Spleen (tissue), 11 donors: Measurements from ENCODE around the gene C1QL3. TPM values are rescaled to one million over a fixed set of nuclear protein-coding genes. Genes with fewer than 3 reads are reported as not detected.

Source experiments
- DNase-seq: peaks from one replicate; pipeline ENCODE4 v3.0.0-alpha.2; 2020
- H3K27ac ChIP-seq, 8 donors: fragments of 200-600 bp; sonication (generic) in 7 of 8; 1 replicate in 4 of 8; 2 replicates in 4 of 8; pipeline versions ENCODE4 v1.5.0 to v1.8.0; 2016 to 2021; ENCODE audit warnings: inconsistent platforms in 4 of 8, mild to moderate bottlenecking in 4 of 8, moderate library complexity in 1 of 8
- H3K27me3 ChIP-seq, 7 donors: fragments of 200-600 bp; sonication (generic) in 6 of 7; replicated peaks in 1 of 7; 1 replicate in 4 of 7; 2 replicates in 3 of 7; pipeline versions ENCODE4 v1.5.0 to v1.8.0; 2016 to 2021; ENCODE audit warnings: inconsistent platforms in 3 of 7, mild to moderate bottlenecking in 1 of 7
- H3K36me3 ChIP-seq, 6 donors: fragments of 200-600 bp; sonication (generic) in 5 of 6; 1 replicate in 4 of 6; 2 replicates in 2 of 6; pipeline versions ENCODE4 v1.5.0 to v1.8.0; 2016 to 2021; ENCODE audit warnings: inconsistent platforms in 2 of 6
- H3K4me1 ChIP-seq, 6 donors: fragments of 200-600 bp; sonication (generic) in 5 of 6; 1 replicate in 3 of 6; 2 replicates in 3 of 6; pipeline versions ENCODE4 v1.5.0 to v1.8.0; 2016 to 2021; ENCODE audit warnings: inconsistent platforms in 3 of 6
- H3K4me3 ChIP-seq, 8 donors: fragments of 200-600 bp; sonication (generic) in 7 of 8; 1 replicate in 4 of 8; 2 replicates in 4 of 8; pipeline versions ENCODE4 v1.5.0 to v1.8.0; 2016 to 2021; ENCODE audit warnings: inconsistent platforms in 4 of 8, mild to moderate bottlenecking in 4 of 8, moderate library complexity in 2 of 8
- H3K9me3 ChIP-seq, 8 donors: fragments of 200-600 bp; sonication (generic) in 7 of 8; 1 replicate in 4 of 8; 2 replicates in 4 of 8; pipeline versions ENCODE4 v1.5.0 to v1.8.0; 2016 to 2021; ENCODE audit warnings: inconsistent platforms in 4 of 8
- CTCF ChIP-seq, 11 experiments: fragments of 200-600 bp in 7 of 11; fragments of 450-650 bp in 4 of 11; sonication (generic) in 4 of 11; IDR thresholded peaks in 8 of 11; conservative IDR thresholded peaks in 3 of 11; 1 replicate in 7 of 11; 2 replicates in 4 of 11; pipeline versions ENCODE4 v1.4.0 to v1.8.0; 2016 to 2021; ENCODE audit warnings: antibody characterized with exemption in 11 of 11, inconsistent platforms in 4 of 11, mild to moderate bottlenecking in 1 of 11
- POLR2A ChIP-seq, 3 donors: fragments of 450-650 bp; IDR thresholded peaks; one replicate each; pipeline ENCODE4 v1.5.1; 2017; ENCODE audit warnings: antibody characterized with exemption in 3 of 3, mild to moderate bottlenecking in 1 of 3
- POLR2AphosphoS5 ChIP-seq, 3 donors: sonication (generic); formaldehyde crosslinking; IDR thresholded peaks; one replicate each; pipeline ENCODE4 v1.5.1; 2017; ENCODE audit warnings: antibody characterized with exemption in 3 of 3
- WGBS, 5 donors: extraction: QIAGEN DNeasy Blood & Tissue Kit in 3 of 5; methylation state at CpG; one replicate each; pipeline versions ENCODE4 v1.1.5 to v1.1.7; 2013 to 2018; 5-methylcytosine and 5-hydroxymethylcytosine counted together
- intact Hi-C: fragments of 100-400 bp; cut with DNase I; formaldehyde crosslinking; loops from one replicate; pipeline ENCODE4 v1.15.0; 2023; ENCODE audit warnings: low total_unique reads
- polyA plus RNA-seq, 3 donors: library from polyadenylated mRNA; stranded (reverse); fragments of 200-250 nt; gene quantifications; one replicate each; pipeline ENCODE4 v1.2.1, GENCODE V29; 2013
- total RNA-seq, 7 donors: library from RNA; depleted of rRNA in 3 of 7; stranded (reverse); fragments of >200 nt in 3 of 7; fragmentation: NEBNext Ultra II Directional in 4 of 7; extraction: Animal tissue kit (Norgen Biotek cat#: 25700) in 4 of 7; gene quantifications; one replicate each; pipeline versions ENCODE4 v1.1.0 to v1.2.1, GENCODE V29; 2016 to 2021
- donor health status: healthy with polysubstance abuse.
- donor health status: DM: no; HTN: no; CAD: no; lungs with moderate emphysema.
- donor health status: DM: no; HTN: no; CAD: no.
- donor health status: Bipolar disorder and iron deficiency.
- donor health status: healthy.
- donor health status: DM: no; HTN: no; CAD: no.
- donor health status: DM: yes; HTN: yes; CAD: no.

C1QL3 gene
- total and polyA plus RNA-seq, 10 donors = not detected

GRCh38 chr10:16505161-16505560, 16.5 kb downstream of the C1QL3 start:
- Histone ChIP-seq H3K36me3 (peaks cover 0 to 73% (median 11%) of the 10 kb centered on the region in 6 donors), H3K27me3 (no peaks in the 10 kb centered on the region), H3K4me3 (no peak overlapping the region), H3K4me1 (no peaks in the 10 kb centered on the region), H3K27ac (no peak overlapping the region), H3K9me3 (no peaks in the 10 kb centered on the region)
- DNase-seq = no peak
- intact Hi-C loops = no loop called here
- 79 to 97% (median 95%) methylated on average over 1 of the region's 1 CpG for WGBS, 5 donors
- TF ChIP-seq CTCF (IDR thresholded peaks at IDR 0.05 in 8 of 11, conservative IDR thresholded peaks at IDR 0.05 in 3 of 11) = no peak
- no peak for TF ChIP-seq POLR2A (IDR thresholded peaks at IDR 0.05)
- no peak for TF ChIP-seq POLR2AphosphoS5 (IDR thresholded peaks at IDR 0.05)

GRCh38 chr10:16497911-16498310, 23.8 kb downstream of the C1QL3 start:
- no peak for TF ChIP-seq CTCF (IDR thresholded peaks at IDR 0.05 in 8 of 11, conservative IDR thresholded peaks at IDR 0.05 in 3 of 11)
- TF ChIP-seq POLR2A (IDR thresholded peaks at IDR 0.05) = no peak
- TF ChIP-seq POLR2AphosphoS5 (IDR thresholded peaks at IDR 0.05) = no peak
- H3K27ac ChIP-seq = no peak overlapping the region
- 89 to 97% (median 95%) methylated on average over 4 of the region's 4 CpGs for WGBS, 5 donors
- H3K4me1 ChIP-seq = no peaks in the 10 kb centered on the region
- DNase-seq = no peak
- intact Hi-C loops = no loop called here
- H3K9me3 ChIP-seq = no peaks in the 10 kb centered on the region
- peaks cover 0 to 52% (median 0%) of the 10 kb centered on the region in 6 donors for H3K36me3 ChIP-seq
- H3K4me3 ChIP-seq = no peak overlapping the region
- no peaks in the 10 kb centered on the region for H3K27me3 ChIP-seq

- Histone ChIP-seq H3K4me3 (no peak overlapping the region), H3K9me3 (no peaks in the 10 kb centered on the region), H3K36me3 (peaks cover 0 to 80% (median 0%) of the 10 kb centered on the region in 6 donors), H3K27ac (no peak overlapping the region), H3K4me1 (no peaks in the 10 kb centered on the region), H3K27me3 (no peaks in the 10 kb centered on the region)
- WGBS, 5 donors = 83 to 93% (median 89%) methylated on average over 10 of the region's 10 CpGs
- intact Hi-C loops = no loop called here
- TF ChIP-seq POLR2A (IDR thresholded peaks at IDR 0.05) (no peak), CTCF (IDR thresholded peaks at IDR 0.05 in 8 of 11, conservative IDR thresholded peaks at IDR 0.05 in 3 of 11) (no peak), POLR2AphosphoS5 (IDR thresholded peaks at IDR 0.05) (no peak)
- DNase-seq = no peak
Observed at GRCh38 chr10:16493884-16494536, 27.7 kb downstream of the C1QL3 start.

GRCh38 chr10:16491933-16492332, 29.7 kb downstream of the C1QL3 start:
- intact Hi-C loops = no loop called here
- DNase-seq = no peak
- 52 to 83% (median 71%) methylated on average over 2 of the region's 2 CpGs for WGBS, 5 donors
- Histone ChIP-seq H3K36me3 (peaks cover 0 to 81% (median 4%) of the 10 kb centered on the region in 6 donors), H3K27ac (no peak overlapping the region), H3K4me1 (no peaks in the 10 kb centered on the region), H3K9me3 (no peaks in the 10 kb centered on the region), H3K27me3 (no peaks in the 10 kb centered on the region), H3K4me3 (no peak overlapping the region)
- TF ChIP-seq CTCF (IDR thresholded peaks at IDR 0.05 in 8 of 11, conservative IDR thresholded peaks at IDR 0.05 in 3 of 11) = no peak
- TF ChIP-seq POLR2A (IDR thresholded peaks at IDR 0.05) = no peak
- no peak for TF ChIP-seq POLR2AphosphoS5 (IDR thresholded peaks at IDR 0.05)
